Ovary (tissue), 3 donors: ENCODE measurements around the gene PGA3.
A peak's percentile ranks its signal among the peaks of the same experiment; 100 is the strongest.

Source experiments
- CTCF ChIP-seq, 3 donors: fragments of 450-650 bp in 2 of 3; fragments of 200-600 bp in 1 of 3; IDR thresholded peaks; one replicate each; pipeline versions ENCODE4 v1.5.1 to v1.8.0; 2016 to 2022; ENCODE audit warnings: antibody characterized with exemption in 3 of 3, mild to moderate bottlenecking in 1 of 3
- POLR2A ChIP-seq: fragments of 450-650 bp; IDR thresholded peaks from one replicate; pipeline ENCODE4 v1.6.1; 2017; ENCODE audit warnings: antibody characterized with exemption, mild to moderate bottlenecking, moderate library complexity
- donor health status: DM: no; HTN: no; CAD: no.

GRCh38 chr11:61161190-61162091 is 41.9 kb upstream of the PGA3 start, which contains the start of gene VPS37C:
- TF ChIP-seq CTCF (IDR thresholded peaks at IDR 0.05) (peak; percentile 10 to 62 (median 47)), POLR2A (peak; percentile 41)
